B cell (primary cell): ENCODE measurements around the gene MYO1B. TPM values are rescaled to one million over a fixed set of nuclear protein-coding genes. Genes with fewer than 3 reads are reported as not detected.

Experiments
- ATAC-seq: fragments of 200-7000 bp; cut with Tn5 transposase; one replicate; pipeline ENCODE4 v1.10.0; 2021; ENCODE audit warnings: low read depth, mild to moderate bottlenecking, moderate number of reproducible peaks, moderate library complexity
- CTCF ChIA-PET: fragments of 350-600 bp; sonication (Branson Sonifier 250); formaldehyde crosslinking; loops from one replicate; lab custom pipeline; 2021; ENCODE audit warnings: antibody characterized with exemption, inconsistent platforms; lab: Charles Lee
- POLR2A ChIA-PET: fragments of 350-600 bp; sonication (Branson Sonifier 250); formaldehyde crosslinking; loops from one replicate; lab custom pipeline; 2021; ENCODE audit warnings: antibody characterized with exemption; lab: Charles Lee
- DNase-seq: peaks from one replicate; pipeline ENCODE4 v3.0.0; 2013
- H2AFZ ChIP-seq: 2 replicates; pipeline ENCODE4 v1.6.1; 2012; ENCODE audit warnings: mild to moderate bottlenecking, low read depth, low read length; ENCODE audit not compliant: insufficient read depth, poor library complexity, severe bottlenecking
- H3K27ac ChIP-seq, 2 donors: 1 replicate in 1 of 2; 2 replicates in 1 of 2; pipeline ENCODE4 v1.5.1; 2012 to 2013; ENCODE audit warnings: low read length in 2 of 2, mild to moderate bottlenecking in 2 of 2, moderate library complexity in 1 of 2
- H3K27me3 ChIP-seq, 4 experiments: fragments of 200-600 bp in 1 of 4; sonication (generic) in 1 of 4; replicated peaks in 1 of 4; 1 replicate in 2 of 4; 2 replicates in 2 of 4; pipeline versions ENCODE4 v1.6.1 to v1.7.0; 2013 to 2016; ENCODE audit warnings: low read length in 3 of 4, mild to moderate bottlenecking in 2 of 4, mixed read lengths in 1 of 4, moderate library complexity in 1 of 4; ENCODE audit not compliant: insufficient read depth in 4 of 4, control insufficient read depth in 3 of 4; ENCODE audit errors: control extremely low read depth in 1 of 4
- H3K36me3 ChIP-seq, 2 experiments: replicated peaks in 1 of 2; 1 replicate in 1 of 2; 2 replicates in 1 of 2; pipeline versions ENCODE4 v1.6.1 to v1.7.1; 2013; ENCODE audit warnings: low read length in 1 of 2; ENCODE audit not compliant: insufficient read depth in 2 of 2, control insufficient read depth in 1 of 2; ENCODE audit errors: control extremely low read depth in 1 of 2, extremely low read depth in 1 of 2
- H3K4me1 ChIP-seq, 2 donors: fragments of 200-600 bp in 1 of 2; sonication (generic) in 1 of 2; 1 replicate in 1 of 2; 2 replicates in 1 of 2; pipeline versions ENCODE4 v1.5.1 to v1.6.1; 2013 to 2017; ENCODE audit warnings: low read length in 2 of 2; ENCODE audit not compliant: control insufficient read depth in 2 of 2, insufficient read depth in 2 of 2
- H3K4me2 ChIP-seq: replicated peaks from 2 replicates; pipeline ENCODE3; 2012; ENCODE audit warnings: mild to moderate bottlenecking, low read depth, low read length; ENCODE audit not compliant: poor library complexity, severe bottlenecking
- H3K4me3 ChIP-seq, 5 experiments: fragments of 200-600 bp in 1 of 5; sonication (generic) in 1 of 5; 1 replicate in 3 of 5; 2 replicates in 2 of 5; pipeline versions ENCODE4 v1.5.1 to v1.7.0; 2011 to 2016; ENCODE audit warnings: low read length in 4 of 5, mild to moderate bottlenecking in 4 of 5, low read depth in 2 of 5, control low read depth in 1 of 5, moderate library complexity in 1 of 5; ENCODE audit not compliant: insufficient read depth in 1 of 5; ENCODE audit errors: control extremely low read depth in 1 of 5, extremely low read depth in 1 of 5
- H3K79me2 ChIP-seq: fragments of 200-600 bp; sonication (generic); one replicate; pipeline ENCODE4 v1.6.0; 2016; ENCODE audit warnings: low read length; ENCODE audit not compliant: control insufficient read depth, insufficient read depth
- H3K9ac ChIP-seq: fragments of 200-600 bp; sonication (generic); 2 replicates; pipeline ENCODE4 v1.6.1; 2017; ENCODE audit warnings: mild to moderate bottlenecking, low read length, moderate library complexity
- H3K9me3 ChIP-seq, 3 donors: one replicate each; pipeline versions ENCODE4 v1.6.1 to v1.7.1; 2013; ENCODE audit warnings: low read length in 2 of 3; ENCODE audit not compliant: control insufficient read depth in 2 of 3, insufficient read depth in 1 of 3; ENCODE audit errors: control extremely low read depth in 1 of 3
- H4K20me1 ChIP-seq: 2 replicates; pipeline ENCODE4 v1.6.0; 2012; ENCODE audit warnings: mild to moderate bottlenecking, low read length; ENCODE audit not compliant: insufficient read depth, control insufficient read depth, poor library complexity, severe bottlenecking
- H3K27ac Mint-ChIP-seq: one replicate; pipeline ENCODE4 v1.8.0; 2021; ENCODE audit warnings: mixed read lengths
- H3K27me3 Mint-ChIP-seq: one replicate; pipeline ENCODE4 v1.8.0; 2021; ENCODE audit warnings: mixed read lengths
- H3K4me1 Mint-ChIP-seq: one replicate; pipeline ENCODE4 v1.8.0; 2021; ENCODE audit warnings: mixed read lengths
- H3K4me3 Mint-ChIP-seq: one replicate; pipeline ENCODE4 v1.8.0; 2021; ENCODE audit warnings: mixed read lengths
- H3K9me3 Mint-ChIP-seq: one replicate; pipeline ENCODE4 v1.8.0; 2022; ENCODE audit warnings: mixed read lengths; ENCODE audit not compliant: insufficient read depth
- EZH2 ChIP-seq: IDR thresholded peaks from 2 replicates; pipeline ENCODE4 v1.6.1; 2012; ENCODE audit warnings: borderline replicate concordance, low read depth, mild to moderate bottlenecking, moderate library complexity, low read length; ENCODE audit not compliant: insufficient read depth, poor library complexity, severe bottlenecking
- WGBS: methylation state at CpG from one replicate; pipeline ENCODE4 v1.1.5; 2013; ENCODE audit warnings: missing lambda C conversion rate; ENCODE audit not compliant: insufficient coverage; 5-methylcytosine and 5-hydroxymethylcytosine counted together
- intact Hi-C: fragments of 100-400 bp; cut with micrococcal nuclease; formaldehyde crosslinking; loops from one replicate; pipeline ENCODE4 v1.10.0; 2022
- polyA plus RNA-seq: library from polyadenylated mRNA; depleted of rRNA; stranded (reverse); fragments of >200 nt; gene quantifications from 2 replicates; pipeline ENCODE4 v1.2.3, GENCODE V29; 2012
- total RNA-seq, 2 donors: library from RNA; stranded (reverse); fragments of 120-200 nt in 1 of 2; gene quantifications; 1 replicate in 1 of 2; 2 replicates in 1 of 2; pipeline versions ENCODE4 v1.2.3 to v1.2.4, GENCODE V29; 2013 to 2022
- TF ChIP-seq, protein P1 (sequence below): fragments of 200-600 bp; IDR thresholded peaks from one replicate; pipeline ENCODE4 v1.8.0; 2022; ENCODE audit warnings: antibody characterized with exemption, mild to moderate bottlenecking

MYO1B gene
- total and polyA plus RNA-seq, 2 donors (not counting 1 experiment from before 2014, with no cell fraction given), result 0.67 to 4.4 TPM

DNA sequence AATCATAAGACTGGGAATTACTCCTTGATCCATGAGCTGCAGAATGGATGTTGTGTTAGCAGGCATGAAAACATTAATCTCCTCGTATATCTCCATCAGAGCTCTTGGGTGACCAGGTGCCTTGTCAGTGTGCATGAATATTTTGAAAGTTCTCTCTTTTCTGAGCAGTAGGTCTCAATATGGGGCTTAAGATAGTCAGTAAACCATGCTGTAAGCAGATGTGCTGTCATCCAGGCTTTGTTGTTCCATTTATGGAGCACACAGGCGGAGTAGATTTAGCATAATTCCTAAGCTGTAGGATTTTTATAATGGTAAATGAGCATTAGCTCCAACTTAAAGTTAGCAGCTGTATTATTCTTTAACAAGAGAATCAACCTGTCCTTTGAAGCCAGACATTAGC lies 160.3 kb downstream of the MYO1B start:
- Mint-ChIP-seq H3K4me3 (no peak overlapping the region), H3K9me3 (no peaks in the 10 kb centered on the region), H3K27me3 (no peaks in the 10 kb centered on the region), H3K4me1 (no peaks in the 10 kb centered on the region), H3K27ac (no peak overlapping the region)
- WGBS, result no CpG with 5 or more reads among the region's 2 CpGs
- Histone ChIP-seq H2AFZ (no peak overlapping the region), H3K27me3 (no peaks in the 10 kb centered on the region), H3K4me2 (no peak overlapping the region), H3K27ac (no peak overlapping the region), H3K9ac (no peak overlapping the region), H3K4me3 (no peak overlapping the region), H3K9me3 (no peaks in the 10 kb centered on the region), H3K36me3 (no peaks in the 10 kb centered on the region), H3K4me1 (no peaks in the 10 kb centered on the region), H4K20me1 (no peaks in the 10 kb centered on the region), H3K79me2 (no peaks in the 10 kb centered on the region)
- no peak for TF ChIP-seq EZH2
- TF ChIP-seq, protein P1, sequence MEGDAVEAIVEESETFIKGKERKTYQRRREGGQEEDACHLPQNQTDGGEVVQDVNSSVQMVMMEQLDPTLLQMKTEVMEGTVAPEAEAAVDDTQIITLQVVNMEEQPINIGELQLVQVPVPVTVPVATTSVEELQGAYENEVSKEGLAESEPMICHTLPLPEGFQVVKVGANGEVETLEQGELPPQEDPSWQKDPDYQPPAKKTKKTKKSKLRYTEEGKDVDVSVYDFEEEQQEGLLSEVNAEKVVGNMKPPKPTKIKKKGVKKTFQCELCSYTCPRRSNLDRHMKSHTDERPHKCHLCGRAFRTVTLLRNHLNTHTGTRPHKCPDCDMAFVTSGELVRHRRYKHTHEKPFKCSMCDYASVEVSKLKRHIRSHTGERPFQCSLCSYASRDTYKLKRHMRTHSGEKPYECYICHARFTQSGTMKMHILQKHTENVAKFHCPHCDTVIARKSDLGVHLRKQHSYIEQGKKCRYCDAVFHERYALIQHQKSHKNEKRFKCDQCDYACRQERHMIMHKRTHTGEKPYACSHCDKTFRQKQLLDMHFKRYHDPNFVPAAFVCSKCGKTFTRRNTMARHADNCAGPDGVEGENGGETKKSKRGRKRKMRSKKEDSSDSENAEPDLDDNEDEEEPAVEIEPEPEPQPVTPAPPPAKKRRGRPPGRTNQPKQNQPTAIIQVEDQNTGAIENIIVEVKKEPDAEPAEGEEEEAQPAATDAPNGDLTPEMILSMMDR, result no peak
- ChIA-PET CTCF (no interaction called here), POLR2A (no interaction called here)
- DNase-seq (no peak), ATAC-seq (no peak)
- intact Hi-C loops, result no loop called here

DNA sequence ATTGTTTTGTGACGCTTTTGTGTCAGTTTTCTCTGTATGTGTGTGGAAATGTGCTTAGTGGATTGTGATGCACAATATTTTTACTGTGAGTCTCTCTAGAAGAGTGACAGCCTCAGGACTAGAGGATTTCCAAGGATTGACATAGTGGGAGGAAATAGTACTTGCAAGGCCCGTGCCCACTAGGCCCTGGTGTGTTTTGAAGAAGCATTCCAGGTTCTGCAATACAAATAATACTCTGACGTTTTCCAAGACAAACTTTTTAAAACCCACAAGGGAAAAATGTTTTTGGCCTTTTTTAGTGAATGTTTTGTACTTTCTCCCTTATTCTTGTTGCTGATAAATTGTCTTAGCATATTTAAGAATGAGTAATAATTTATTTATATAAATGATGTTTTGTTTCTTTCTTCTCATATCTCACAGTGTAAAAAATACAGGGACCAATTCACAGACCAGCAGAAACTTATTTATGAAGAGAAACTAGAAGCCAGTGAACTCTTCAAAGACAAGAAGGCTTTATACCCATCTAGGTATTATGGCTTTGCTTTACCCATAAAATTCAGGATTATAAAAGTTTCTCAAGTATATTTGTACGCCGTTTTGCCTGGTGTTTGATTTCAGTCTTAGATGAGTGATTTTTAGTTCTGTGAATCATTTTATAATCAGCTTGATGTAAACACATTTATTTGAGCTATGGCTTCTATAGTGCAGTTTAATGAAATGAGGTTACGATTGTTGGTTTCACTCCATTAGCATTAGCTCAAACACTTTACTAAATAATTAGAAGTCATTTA lies 165.6 kb downstream of the MYO1B start:
- intact Hi-C loops, result no loop called here
- no CpG with 5 or more reads among the region's 6 CpGs for WGBS
- ATAC-seq (no peak), DNase-seq (no peak)
- Histone ChIP-seq H3K4me1 (no peaks in the 10 kb centered on the region), H3K36me3 (peaks cover 0 to 3% of the 10 kb centered on the region in 2 experiments), H3K4me3 (no peak overlapping the region), H2AFZ (no peak overlapping the region), H3K4me2 (no peak overlapping the region), H3K9ac (no peak overlapping the region), H3K79me2 (no peaks in the 10 kb centered on the region), H4K20me1 (no peaks in the 10 kb centered on the region), H3K27ac (no peak overlapping the region), H3K27me3 (no peaks in the 10 kb centered on the region), H3K9me3 (no peaks in the 10 kb centered on the region)
- TF ChIP-seq, protein P1, result no peak
- no peak for TF ChIP-seq EZH2
- Mint-ChIP-seq H3K27ac (no peak overlapping the region), H3K4me3 (no peak overlapping the region), H3K9me3 (no peaks in the 10 kb centered on the region), H3K4me1 (no peaks in the 10 kb centered on the region), H3K27me3 (no peaks in the 10 kb centered on the region)
- CTCF ChIA-PET, result no interaction called here
- POLR2A ChIA-PET, result no interaction called here
